Measurements from ENCODE around the gene SETD2. TPM values are rescaled to one million over a fixed set of nuclear protein-coding genes. Genes with fewer than 3 reads are reported as not detected.
A peak's percentile ranks its signal among the peaks of the same experiment; 100 is the strongest.

Gene SETD2
- total and polyA plus RNA-seq, 4 donors, result 7.6 to 37.6 (median 19.0) TPM

GRCh38 chr3:47010111-47010712, 153.7 kb downstream of the SETD2 start:
- Histone ChIP-seq H3K27me3 (ENCODE audit: control insufficient read depth in 4 of 4, insufficient read depth in 4 of 4, low read length in 3 of 4) (no peaks in the 10 kb centered on the region), H3K36me3 (ENCODE audit: control insufficient read depth in 4 of 4, insufficient read depth in 3 of 4, low read depth in 1 of 4, low read length in 3 of 4) (peaks cover 0 to 12% (median 1%) of the 10 kb centered on the region in 4 donors), H3K9me3 (ENCODE audit: control insufficient read depth in 4 of 4, low read length in 3 of 4) (no peaks in the 10 kb centered on the region), H3K4me3 (ENCODE audit: low read depth in 1 of 3, low read length in 3 of 3) (peak overlapping the region in 1 of 3 donors; percentile 52), H3K9ac (ENCODE audit: low read depth in 1 of 2, low read length in 2 of 2) (no peak overlapping the region), H3K4me1 (ENCODE audit: control insufficient read depth in 4 of 4, insufficient read depth in 4 of 4, low read length in 3 of 4) (peaks cover 1 to 12% (median 5%) of the 10 kb centered on the region in 4 donors), H3K27ac (ENCODE audit: low read depth in 1 of 2, low read length in 2 of 2) (peak overlapping the region in 1 of 2 donors; percentile 55)
- DNase-seq (ENCODE audit: low spot score), result no peak
- TF ChIP-seq CTCF (IDR thresholded peaks at IDR 0.05; ENCODE audit: low read depth, low read length, missing input control) (no peak), YY1 (IDR thresholded peaks at IDR 0.05) (no peak), JUND (IDR thresholded peaks at IDR 0.05) (no peak), FOXA2 (IDR thresholded peaks at IDR 0.05) (no peak), HNF4A (conservative IDR thresholded peaks at IDR 0.05) (no peak), RAD21 (IDR thresholded peaks at IDR 0.05) (no peak), ZBTB33 (IDR thresholded peaks at IDR 0.05) (no peak), SP1 (IDR thresholded peaks at IDR 0.05) (no peak), NR2F2 (IDR thresholded peaks at IDR 0.05) (no peak)
- WGBS, result 85% methylated on average over 23 of the region's 23 CpGs

DNA sequence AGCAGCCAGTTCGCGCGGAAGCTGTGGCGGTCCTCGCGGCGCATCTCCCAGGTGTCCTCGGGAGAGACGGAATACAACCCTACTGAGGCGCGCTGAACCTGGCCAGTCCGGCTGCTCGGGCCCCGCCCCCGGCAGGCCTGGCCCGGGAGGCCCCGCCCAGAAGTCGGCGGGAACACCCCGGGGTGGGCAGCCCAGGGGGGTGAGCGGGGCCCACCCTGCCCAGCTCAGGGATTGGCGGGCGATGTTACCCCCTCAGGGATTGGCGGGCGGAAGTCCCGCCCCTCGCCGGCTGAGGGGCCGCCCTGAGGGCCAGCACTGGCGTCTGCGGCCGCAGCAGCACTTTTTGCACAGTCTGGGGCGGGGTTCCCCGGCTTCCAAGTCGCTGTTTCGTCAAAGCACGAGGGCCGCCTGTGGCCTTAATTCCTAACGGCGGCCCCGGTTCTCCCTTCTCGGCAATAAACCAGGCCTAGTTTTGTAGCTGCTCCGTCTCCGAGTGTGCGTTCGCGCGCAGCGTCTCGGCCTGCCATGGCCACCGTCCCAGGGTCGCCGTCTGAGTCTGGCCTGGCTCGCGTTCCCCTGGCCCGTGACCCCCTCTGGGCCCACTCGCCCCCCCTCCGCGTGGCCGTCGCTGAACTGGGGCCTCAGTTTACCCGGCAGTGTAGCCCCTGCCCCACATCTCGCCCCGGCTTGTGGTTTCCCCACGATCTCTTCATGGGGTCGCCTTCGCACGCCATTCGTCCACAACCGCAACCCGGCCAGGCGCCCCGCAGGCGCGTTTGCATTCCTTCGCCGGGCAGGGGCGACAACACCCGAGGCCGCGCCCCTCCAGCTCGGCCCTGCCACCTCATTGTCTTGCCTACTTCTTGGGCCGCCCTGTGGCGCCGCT, 154.4 kb downstream of the SETD2 start:
- peak overlapping the region; percentile 45 to 71 (median 52) for H3K4me3 ChIP-seq (ENCODE audit: low read depth in 1 of 3, low read length in 3 of 3)
- peak overlapping the region; percentile 48 to 49 for H3K9ac ChIP-seq (ENCODE audit: low read depth in 1 of 2, low read length in 2 of 2)
- DNase-seq (ENCODE audit: low spot score), result peak; percentile 90
- WGBS, result 11% methylated on average over 85 of the region's 85 CpGs
- peaks cover 0 to 17% (median 1%) of the 10 kb centered on the region in 4 donors for H3K36me3 ChIP-seq (ENCODE audit: control insufficient read depth in 4 of 4, insufficient read depth in 3 of 4, low read depth in 1 of 4, low read length in 3 of 4)
- peak overlapping the region; percentile 55 to 65 for H3K27ac ChIP-seq (ENCODE audit: low read depth in 1 of 2, low read length in 2 of 2)
- peaks cover 0 to 10% (median 3%) of the 10 kb centered on the region in 4 donors for H3K4me1 ChIP-seq (ENCODE audit: control insufficient read depth in 4 of 4, insufficient read depth in 4 of 4, low read length in 3 of 4)
- no peaks in the 10 kb centered on the region for H3K27me3 ChIP-seq (ENCODE audit: control insufficient read depth in 4 of 4, insufficient read depth in 4 of 4, low read length in 3 of 4)
- no peaks in the 10 kb centered on the region for H3K9me3 ChIP-seq (ENCODE audit: control insufficient read depth in 4 of 4, low read length in 3 of 4)
- no peak for TF ChIP-seq RXRA (IDR thresholded peaks at IDR 0.05)
- TF ChIP-seq FOXA1 (IDR thresholded peaks at IDR 0.05), result no peak
- no peak for TF ChIP-seq JUND (IDR thresholded peaks at IDR 0.05)
- TF ChIP-seq RAD21 (IDR thresholded peaks at IDR 0.05), result peak in 1 of 2 donors; percentile 52
- no peak for TF ChIP-seq MAX (IDR thresholded peaks at IDR 0.05)
- TF ChIP-seq REST (IDR thresholded peaks at IDR 0.05), result peak; percentile 35
- TF ChIP-seq CTCF (IDR thresholded peaks at IDR 0.05; ENCODE audit: low read depth, low read length, missing input control), result no peak
- no peak for TF ChIP-seq YY1 (IDR thresholded peaks at IDR 0.05)
- TF ChIP-seq FOXA2 (IDR thresholded peaks at IDR 0.05), result no peak
- TF ChIP-seq GABPA (IDR thresholded peaks at IDR 0.05 in 1 of 2, conservative IDR thresholded peaks at IDR 0.05 in 1 of 2), result peak in 1 of 2 donors; percentile 77
- no peak for TF ChIP-seq ATF3 (IDR thresholded peaks at IDR 0.05)
- peak; percentile 78 for TF ChIP-seq SP1 (IDR thresholded peaks at IDR 0.05)
- no peak for TF ChIP-seq HNF4A (conservative IDR thresholded peaks at IDR 0.05)
- TF ChIP-seq TAF1 (conservative IDR thresholded peaks at IDR 0.05), result no peak
- no peak for TF ChIP-seq HNF4G (IDR thresholded peaks at IDR 0.05)
- no peak for TF ChIP-seq NR2F2 (IDR thresholded peaks at IDR 0.05)
